Endothelial cell (in vitro differentiated cells): ENCODE measurements around the gene LARP6. TPM values are rescaled to one million over a fixed set of nuclear protein-coding genes. Genes with fewer than 3 reads are reported as not detected.

Experiments
- DNase-seq: peaks from one replicate; pipeline ENCODE4 v3.0.0; 2021; ENCODE audit warnings: low spot score
- H3K27ac Mint-ChIP-seq: one replicate; pipeline ENCODE4 v1.8.0; 2021; ENCODE audit warnings: mixed read lengths, inconsistent platforms; ENCODE audit not compliant: unreplicated experiment
- H3K27me3 Mint-ChIP-seq: one replicate; pipeline ENCODE4 v1.8.0; 2021; ENCODE audit warnings: mild to moderate bottlenecking, moderate library complexity, mixed read lengths, inconsistent platforms; ENCODE audit not compliant: unreplicated experiment
- H3K36me3 Mint-ChIP-seq: one replicate; pipeline ENCODE4 v1.8.0; 2021; ENCODE audit warnings: mild to moderate bottlenecking, low read depth, mixed read lengths, inconsistent platforms; ENCODE audit not compliant: unreplicated experiment
- H3K4me1 Mint-ChIP-seq: one replicate; pipeline ENCODE4 v1.8.0; 2021; ENCODE audit warnings: mild to moderate bottlenecking, mixed read lengths, inconsistent platforms; ENCODE audit not compliant: unreplicated experiment
- H3K4me3 Mint-ChIP-seq: one replicate; pipeline ENCODE4 v1.8.0; 2021; ENCODE audit warnings: mild to moderate bottlenecking, mixed read lengths, inconsistent platforms; ENCODE audit not compliant: unreplicated experiment
- H3K9me3 Mint-ChIP-seq: one replicate; pipeline ENCODE4 v1.8.0; 2021; ENCODE audit warnings: mixed read lengths, inconsistent platforms; ENCODE audit not compliant: unreplicated experiment
- CTCF ChIP-seq: fragments of 200-600 bp; sonication (generic); IDR thresholded peaks from one replicate; pipeline ENCODE4 v1.5.0; 2021; ENCODE audit warnings: antibody characterized with exemption; ENCODE audit not compliant: unreplicated experiment
- total RNA-seq: library from RNA; stranded (reverse); fragmentation: NEBNext Ultra II Directional; extraction: Animal tissue kit (Norgen Biotek cat#: 25700); gene quantifications from one replicate; pipeline ENCODE4 v1.2.1, GENCODE V29; 2021; ENCODE audit not compliant: unreplicated experiment

LARP6 gene
- total RNA-seq, 1 donor from 2014 or later, result 4.5 TPM

DNA sequence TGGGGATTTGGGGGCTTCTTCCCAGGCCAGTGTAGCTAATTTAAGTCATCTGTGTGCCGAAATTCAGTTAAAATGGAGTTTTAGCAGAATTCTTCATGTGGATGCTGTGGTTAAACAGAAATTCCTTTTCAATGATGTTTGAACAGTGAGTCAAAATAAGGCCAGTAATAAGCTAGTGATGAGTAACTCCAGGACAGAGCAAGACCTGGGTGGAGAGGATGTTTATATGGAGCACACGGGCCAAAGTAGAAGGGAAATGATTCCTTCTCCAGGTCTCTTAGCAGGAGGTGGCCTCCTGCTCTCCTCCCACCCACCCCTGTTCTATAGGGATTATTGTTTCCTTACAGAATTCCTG, 58.7 kb downstream of the LARP6 start:
- no peak for DNase-seq
- no peaks in the 10 kb centered on the region for H3K36me3 Mint-ChIP-seq
- H3K9me3 Mint-ChIP-seq, result no peaks in the 10 kb centered on the region
- H3K27ac Mint-ChIP-seq, result no peak overlapping the region
- H3K4me1 Mint-ChIP-seq, result peaks cover 4% of the 10 kb centered on the region
- TF ChIP-seq CTCF, result no peak
- no peak overlapping the region for H3K4me3 Mint-ChIP-seq
- no peaks in the 10 kb centered on the region for H3K27me3 Mint-ChIP-seq

- H3K4me3 Mint-ChIP-seq, result no peak overlapping the region
- H3K27ac Mint-ChIP-seq, result no peak overlapping the region
- no peaks in the 10 kb centered on the region for H3K9me3 Mint-ChIP-seq
- DNase-seq, result no peak
- H3K36me3 Mint-ChIP-seq, result no peaks in the 10 kb centered on the region
- H3K4me1 Mint-ChIP-seq, result peaks cover 3% of the 10 kb centered on the region
- no peaks in the 10 kb centered on the region for H3K27me3 Mint-ChIP-seq
- TF ChIP-seq CTCF, result no peak
These were observed 59.2 kb downstream of the LARP6 start for GRCh38 chr15:70794596-70795310.

DNA sequence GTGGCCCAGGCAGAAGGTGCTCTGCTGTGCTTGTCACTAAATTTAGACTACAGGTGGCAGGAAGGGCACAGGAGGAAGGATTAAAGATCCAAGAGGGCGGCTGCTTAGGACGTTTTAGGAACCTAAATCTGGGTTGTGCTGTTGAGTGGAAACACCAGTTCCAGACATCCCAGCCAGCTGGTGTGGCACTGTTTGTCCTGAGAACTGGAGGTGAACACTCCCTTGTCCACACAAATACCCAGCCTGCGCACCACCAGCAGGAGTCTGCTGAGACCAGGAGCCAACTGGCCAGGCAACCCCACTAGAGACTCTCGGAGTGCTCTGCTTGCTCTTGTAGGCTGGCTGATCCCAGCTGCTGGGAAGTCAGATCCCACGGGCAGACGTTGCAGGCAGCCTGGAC, 60.3 kb downstream of the LARP6 start:
- no peaks in the 10 kb centered on the region for H3K27me3 Mint-ChIP-seq

DNA sequence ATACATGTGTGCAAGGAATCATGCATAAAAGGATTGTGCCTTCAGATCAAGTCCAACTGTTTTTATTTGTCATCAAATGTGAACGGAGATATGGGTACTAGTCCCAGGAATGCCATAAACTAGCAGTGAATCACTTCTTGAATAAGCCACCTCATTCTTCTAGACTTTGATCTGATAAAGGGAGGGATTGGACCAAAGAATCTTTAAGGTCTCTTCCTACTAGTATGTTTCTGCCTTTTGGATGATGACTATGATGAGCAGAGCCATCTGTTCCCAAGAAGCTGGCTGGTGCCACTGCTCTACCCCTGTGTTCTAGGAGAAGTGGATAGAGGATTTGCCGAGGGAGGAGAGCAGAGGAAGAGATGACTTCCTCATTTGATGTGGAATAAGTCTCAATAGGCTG, 61.8 kb downstream of the LARP6 start:
- no peaks in the 10 kb centered on the region for H3K36me3 Mint-ChIP-seq
- H3K4me3 Mint-ChIP-seq, result no peak overlapping the region
- H3K4me1 Mint-ChIP-seq, result peaks cover 3% of the 10 kb centered on the region
- H3K9me3 Mint-ChIP-seq, result no peaks in the 10 kb centered on the region
- no peaks in the 10 kb centered on the region for H3K27me3 Mint-ChIP-seq
- no peak for DNase-seq
- no peak for TF ChIP-seq CTCF
- H3K27ac Mint-ChIP-seq, result no peak overlapping the region

More for the DNA sequence above, 60.3 kb downstream of the LARP6 start:
- TF ChIP-seq CTCF, result no peak
- Mint-ChIP-seq H3K36me3 (no peaks in the 10 kb centered on the region), H3K4me1 (peaks cover 3% of the 10 kb centered on the region), H3K27ac (no peak overlapping the region), H3K4me3 (no peak overlapping the region), H3K9me3 (no peaks in the 10 kb centered on the region)
- no peak for DNase-seq

DNA sequence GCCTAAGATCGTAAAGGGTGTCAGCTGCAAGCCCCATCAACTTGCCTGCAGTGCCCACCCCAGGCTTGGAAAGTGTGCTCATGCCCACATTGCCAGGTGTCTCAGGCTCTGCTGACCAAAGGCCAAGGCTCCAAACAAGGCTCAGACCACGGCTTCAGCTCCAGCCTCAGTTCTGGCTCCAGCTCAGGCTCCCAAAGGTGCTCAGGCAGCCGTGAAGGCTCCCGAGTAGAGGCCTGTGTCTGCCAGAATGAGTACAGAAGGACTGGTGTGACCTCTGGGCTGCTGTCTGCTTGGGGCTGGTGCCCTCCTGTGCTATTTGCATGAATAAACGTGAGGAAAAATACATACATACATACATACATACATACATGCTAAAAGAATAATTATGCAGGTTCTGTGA, 62.7 kb downstream of the LARP6 start:
- DNase-seq, result no peak

More for the DNA sequence above, 62.7 kb downstream of the LARP6 start:
- no peaks in the 10 kb centered on the region for H3K9me3 Mint-ChIP-seq
- H3K4me1 Mint-ChIP-seq, result peaks cover 3% of the 10 kb centered on the region
- H3K27me3 Mint-ChIP-seq, result no peaks in the 10 kb centered on the region
- H3K36me3 Mint-ChIP-seq, result no peaks in the 10 kb centered on the region
- TF ChIP-seq CTCF, result no peak
- no peak overlapping the region for H3K27ac Mint-ChIP-seq
- no peak overlapping the region for H3K4me3 Mint-ChIP-seq
